OCI-M2 (cell line): ENCODE results near the gene FAM72B.
"Not testable (repeated sequence)": the region's sequence is repeated elsewhere in the genome, so short reads cannot be mapped to it uniquely, and the experiment has no call there.

ENCODE experiments used
- DNase-seq: peaks from one replicate; lab custom pipeline; 2025; ENCODE audit not compliant: unreplicated experiment; lab: John Stamatoyannopoulos, UW

FAM72B gene

DNA sequence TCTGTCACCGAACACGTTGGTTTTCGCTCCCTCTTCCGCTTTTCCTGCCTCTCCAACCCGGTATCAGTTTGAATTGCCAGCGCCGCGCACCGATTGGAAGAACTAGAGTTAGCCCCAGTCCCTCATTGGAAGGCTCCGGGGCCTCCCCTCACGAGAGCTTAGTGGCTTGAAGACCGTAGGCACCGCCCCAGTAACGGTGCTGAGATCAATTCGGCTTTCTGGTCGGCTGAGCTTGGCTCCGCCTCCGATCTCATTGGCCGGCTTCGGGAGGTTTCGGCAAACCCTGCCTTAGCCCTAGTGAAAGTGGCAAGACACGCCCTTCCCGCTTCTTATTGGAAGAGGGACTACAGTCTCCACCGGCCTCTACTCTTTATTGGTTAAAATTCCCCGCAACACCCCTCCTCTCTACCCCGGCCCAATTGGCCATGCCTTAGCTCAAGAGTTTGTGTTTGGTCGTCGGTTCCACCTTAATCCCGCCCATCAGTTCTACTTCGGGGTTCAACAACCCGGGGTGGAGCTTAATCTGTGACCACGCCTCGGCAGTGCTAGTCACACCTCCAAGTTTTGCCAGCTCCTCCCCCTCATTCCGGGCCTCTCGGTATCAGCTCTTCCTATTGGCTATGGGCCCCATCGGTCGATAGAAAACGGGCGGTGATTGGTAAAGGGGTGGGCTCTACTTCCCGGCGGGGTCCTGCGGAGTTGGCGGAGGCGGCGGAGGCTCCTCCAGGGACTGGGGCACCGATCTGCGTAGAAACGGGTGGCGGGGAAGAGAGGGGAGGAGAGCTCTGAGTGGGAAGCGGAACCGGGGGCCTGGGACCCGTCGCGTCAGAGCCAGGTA is at the start of gene FAM72B, which contains the start of gene SRGAP2C:
TSS of gene FAM72B (minus strand) at position 51 of the 838 bp plus-strand sequence. CDS start 851 bp downstream, outside the sequence.
TSS of gene SRGAP2C (plus strand) at position 686 of the 838 bp plus-strand sequence. CDS start 2,472 bp downstream, outside the sequence.
- DNase-seq = peak; percentile 65

GRCh38 chr1:121232445-121233125 is 48.4 kb upstream of the FAM72B start:
- DNase-seq = not testable (repeated sequence)

DNA sequence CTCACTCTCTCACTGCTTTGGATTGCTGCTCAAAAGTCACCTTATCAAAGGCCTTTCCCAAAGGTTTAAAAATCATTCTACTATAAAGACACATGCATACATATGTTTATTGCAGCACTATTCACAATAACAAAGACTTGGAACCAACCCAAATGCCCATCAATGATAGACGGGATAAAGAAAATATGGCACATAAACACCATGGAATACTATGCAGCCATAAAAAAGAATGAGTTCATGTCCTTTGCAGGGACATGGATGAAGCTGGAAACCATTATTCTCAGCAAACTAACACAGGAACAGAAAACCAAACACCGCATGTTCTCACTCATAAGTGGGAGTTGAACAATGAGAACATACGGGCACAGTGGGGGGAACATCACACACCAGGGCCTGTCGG is 46.5 kb upstream of the FAM72B start:
- not testable (repeated sequence) for DNase-seq

- DNase-seq = not testable (repeated sequence)
These were observed 43.6 kb upstream of the FAM72B start for GRCh38 chr1:121227544-121228330.

- DNase-seq = not testable (repeated sequence)
These were observed 42.8 kb upstream of the FAM72B start for GRCh38 chr1:121226925-121227324.

DNA sequence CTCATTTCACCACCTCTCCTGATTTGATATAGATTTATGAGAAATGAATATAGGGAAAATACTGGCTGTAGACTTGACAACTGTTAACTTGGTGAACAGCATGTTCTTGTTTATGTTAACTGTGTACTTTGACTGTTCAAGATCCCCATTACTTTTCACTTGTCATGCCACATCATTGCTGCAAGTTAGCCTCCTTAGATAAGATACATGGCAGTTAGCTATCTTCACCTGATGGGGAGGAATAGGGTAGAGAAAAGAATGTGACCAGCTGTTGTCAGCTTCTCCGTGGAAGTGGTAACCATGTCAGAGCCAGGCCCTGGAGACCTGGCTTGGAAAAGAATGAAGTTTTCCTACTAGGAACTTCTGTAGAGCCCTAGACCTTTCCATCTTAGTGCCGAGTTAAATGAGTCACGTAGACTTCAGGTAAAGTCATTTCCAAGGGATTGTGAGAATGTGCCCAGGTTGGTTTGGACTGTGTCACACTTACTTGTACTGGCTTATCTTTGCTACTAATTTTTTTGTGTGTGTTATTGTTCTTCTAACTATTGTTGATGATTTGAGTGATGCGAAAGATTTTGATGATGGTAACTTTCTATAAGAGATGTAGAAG is 42.3 kb upstream of the FAM72B start:
- not testable (repeated sequence) for DNase-seq

DNA sequence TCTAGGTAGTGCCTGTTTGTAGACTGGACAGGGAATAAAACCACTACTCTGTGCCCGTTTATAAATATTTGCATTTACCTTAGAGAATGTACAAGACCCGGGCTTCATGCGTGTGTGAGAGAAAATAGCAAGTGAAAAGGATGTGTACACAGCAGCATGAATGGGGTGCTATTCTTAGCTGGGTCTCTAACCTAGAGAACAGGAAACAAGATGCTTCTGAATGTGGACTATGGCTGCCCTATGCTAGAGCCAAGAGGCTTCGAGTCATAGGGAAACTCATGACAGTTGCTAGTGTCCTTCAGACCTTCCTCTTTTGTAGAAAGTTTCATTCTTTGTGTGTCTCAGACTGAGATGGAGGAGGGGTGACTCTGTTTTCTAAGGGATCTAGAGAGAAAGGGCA is 40.6 kb upstream of the FAM72B start:
- not testable (repeated sequence) for DNase-seq

GRCh38 chr1:121221770-121222169 is 37.6 kb upstream of the FAM72B start:
- not testable (repeated sequence) for DNase-seq

DNA sequence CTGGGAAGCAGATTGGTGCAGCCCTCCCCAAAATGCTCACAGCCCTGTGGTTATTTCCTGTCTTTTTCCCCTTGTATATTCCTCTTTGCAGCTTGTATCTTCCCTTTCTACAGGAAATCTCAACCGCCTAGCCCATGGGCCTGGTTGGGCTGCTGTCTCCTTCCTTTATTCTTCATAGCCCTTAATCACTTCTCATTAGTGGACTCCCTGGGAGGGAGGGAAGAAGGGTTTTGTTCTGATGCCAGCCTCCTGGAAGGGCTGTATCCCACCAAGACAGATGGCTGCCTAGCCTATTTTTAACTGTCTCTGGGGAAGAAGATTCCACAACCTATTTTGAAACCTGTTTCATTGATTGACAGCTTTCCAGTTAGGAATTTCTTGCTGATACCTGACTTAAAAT is 32.5 kb upstream of the FAM72B start:
- DNase-seq = not testable (repeated sequence)

- not testable (repeated sequence) for DNase-seq
These were observed 31.7 kb upstream of the FAM72B start for GRCh38 chr1:121215699-121216417.

- DNase-seq = not testable (repeated sequence)
These were observed 30.5 kb upstream of the FAM72B start for GRCh38 chr1:121214544-121215156.

- DNase-seq = not testable (repeated sequence)
These were observed 29.4 kb upstream of the FAM72B start for GRCh38 chr1:121213491-121213890.

- DNase-seq = not testable (repeated sequence)
These were observed 26.6 kb upstream of the FAM72B start for GRCh38 chr1:121210778-121211177.

GRCh38 chr1:121208375-121208774 is 24.2 kb upstream of the FAM72B start:
- DNase-seq = not testable (repeated sequence)

- not testable (repeated sequence) for DNase-seq
These were observed 23.2 kb upstream of the FAM72B start for GRCh38 chr1:121207328-121207727.

DNA sequence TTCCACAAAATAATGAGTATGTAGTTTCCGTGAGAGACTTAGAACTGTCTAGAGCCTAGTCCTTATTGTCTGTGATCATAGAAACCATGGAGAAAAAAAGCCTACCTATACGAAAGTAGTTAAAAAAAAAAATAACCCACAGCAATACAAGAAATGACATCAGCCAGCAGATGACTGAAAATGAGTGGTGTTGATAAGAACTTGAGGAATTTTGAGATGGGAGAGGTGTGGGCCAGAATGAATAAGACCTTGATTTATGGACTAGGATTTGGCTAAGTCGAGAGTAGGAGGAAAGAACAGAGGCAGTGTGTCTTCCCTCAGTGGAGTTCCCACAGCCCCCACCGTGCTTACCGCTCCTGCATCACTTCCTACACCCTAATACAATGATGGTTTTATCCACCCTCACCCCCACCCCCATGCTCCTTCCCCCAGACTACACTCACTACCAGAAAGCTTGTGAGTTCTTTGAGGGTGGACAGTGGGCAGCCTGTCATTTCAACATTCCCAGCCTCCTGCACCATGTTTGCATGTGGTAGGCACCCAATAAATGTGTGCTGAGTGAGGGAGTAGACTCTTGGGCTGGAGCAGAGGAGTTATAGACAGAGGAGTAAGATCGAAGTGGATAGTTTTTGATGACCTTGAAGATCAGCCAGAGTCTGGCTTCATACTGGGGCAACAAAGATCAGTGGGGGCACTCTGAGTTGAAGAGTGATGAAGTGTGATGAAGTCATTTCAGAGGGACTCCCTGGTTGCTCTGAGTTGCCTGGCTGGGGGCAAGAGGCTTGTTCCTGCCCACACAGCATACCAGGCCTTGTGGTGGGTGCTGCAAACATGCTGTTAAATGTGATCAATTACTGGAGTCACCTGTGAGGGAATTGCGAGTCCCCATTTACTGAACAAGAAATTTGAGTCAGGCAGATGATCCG is 21.9 kb upstream of the FAM72B start:
- DNase-seq = not testable (repeated sequence)

GRCh38 chr1:121202986-121203385 is 18.8 kb upstream of the FAM72B start:
- DNase-seq = not testable (repeated sequence)
